ENCODE data around the gene FOXP1. TPM values are rescaled to one million over a fixed set of nuclear protein-coding genes. Genes with fewer than 3 reads are reported as not detected.
A peak's percentile ranks its signal among the peaks of the same experiment; 100 is the strongest.

FOXP1 gene
- polyA plus RNA-seq, 1 experiment = 56.6 TPM

DNA sequence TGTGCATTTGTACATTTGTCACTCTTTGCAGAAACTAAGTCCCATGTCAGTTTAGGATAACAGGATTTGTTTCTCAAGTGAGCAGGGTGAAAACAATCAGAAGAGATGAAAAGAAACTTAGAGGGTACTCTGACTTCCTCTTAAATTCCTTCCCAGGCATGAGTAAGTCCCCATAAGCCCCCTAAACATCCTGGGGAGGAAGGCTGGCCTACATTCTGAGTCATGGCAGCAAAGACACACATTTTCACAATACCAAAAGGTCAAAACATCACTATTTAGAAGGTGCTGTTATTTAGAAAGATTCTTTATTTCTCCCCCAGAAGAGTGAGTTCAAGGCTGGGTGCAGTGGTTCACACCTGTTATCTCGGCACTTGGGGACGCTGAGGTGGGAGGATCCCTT is 7.6 kb upstream of the FOXP1 start:
- DNase-seq (ENCODE audit: low read depth, low spot score) = no peak
- Histone ChIP-seq H3K27ac (ENCODE audit: low read depth, low read length) (no peak overlapping the region), H3K9me3 (ENCODE audit: control insufficient read depth, insufficient read depth, low read length) (peaks cover 2% of the 10 kb centered on the region; the same call in 1 of the 2 replicates), H3K4me3 (ENCODE audit: low read depth, low read length) (no peak overlapping the region), H3K27me3 (ENCODE audit: control insufficient read depth, insufficient read depth, low read length) (no peaks in the 10 kb centered on the region)
- POLR2A ChIA-PET = no interaction called here
- TF ChIP-seq, protein P1, sequence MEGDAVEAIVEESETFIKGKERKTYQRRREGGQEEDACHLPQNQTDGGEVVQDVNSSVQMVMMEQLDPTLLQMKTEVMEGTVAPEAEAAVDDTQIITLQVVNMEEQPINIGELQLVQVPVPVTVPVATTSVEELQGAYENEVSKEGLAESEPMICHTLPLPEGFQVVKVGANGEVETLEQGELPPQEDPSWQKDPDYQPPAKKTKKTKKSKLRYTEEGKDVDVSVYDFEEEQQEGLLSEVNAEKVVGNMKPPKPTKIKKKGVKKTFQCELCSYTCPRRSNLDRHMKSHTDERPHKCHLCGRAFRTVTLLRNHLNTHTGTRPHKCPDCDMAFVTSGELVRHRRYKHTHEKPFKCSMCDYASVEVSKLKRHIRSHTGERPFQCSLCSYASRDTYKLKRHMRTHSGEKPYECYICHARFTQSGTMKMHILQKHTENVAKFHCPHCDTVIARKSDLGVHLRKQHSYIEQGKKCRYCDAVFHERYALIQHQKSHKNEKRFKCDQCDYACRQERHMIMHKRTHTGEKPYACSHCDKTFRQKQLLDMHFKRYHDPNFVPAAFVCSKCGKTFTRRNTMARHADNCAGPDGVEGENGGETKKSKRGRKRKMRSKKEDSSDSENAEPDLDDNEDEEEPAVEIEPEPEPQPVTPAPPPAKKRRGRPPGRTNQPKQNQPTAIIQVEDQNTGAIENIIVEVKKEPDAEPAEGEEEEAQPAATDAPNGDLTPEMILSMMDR (IDR thresholded peaks at IDR 0.05; ENCODE audit: low read depth, low read length) = no peak
- CTCF ChIA-PET = no interaction called here

DNA sequence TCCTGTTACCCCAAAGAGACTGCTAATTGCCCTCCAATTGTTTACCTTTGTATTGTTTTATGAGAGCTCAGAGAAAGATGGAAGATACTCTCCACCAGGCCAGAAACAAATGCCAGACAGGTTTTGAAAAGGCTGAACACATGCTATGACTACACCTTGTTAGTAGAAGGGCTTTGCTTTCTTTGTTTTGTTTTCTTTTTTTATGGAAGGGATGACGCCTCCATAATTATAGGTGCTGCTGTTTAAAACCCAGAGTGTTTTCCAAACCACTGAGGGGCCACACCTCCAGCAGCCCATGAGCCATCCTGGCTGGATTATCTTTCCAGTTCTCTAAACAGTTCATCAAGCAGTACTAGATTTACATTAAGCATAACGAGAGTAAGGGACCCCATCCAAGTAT is 5.6 kb upstream of the FOXP1 start:
- CTCF ChIA-PET = interaction anchor here (0.6 kb wide), 1 partner anchor 285 kb away, joined by 3 read pairs; no protein-coding TSS in a partner anchor
- Histone ChIP-seq H3K9me3 (ENCODE audit: control insufficient read depth, insufficient read depth, low read length) (peaks cover 2% of the 10 kb centered on the region; the same call in 1 of the 2 replicates), H3K27ac (ENCODE audit: low read depth, low read length) (no peak overlapping the region), H3K27me3 (ENCODE audit: control insufficient read depth, insufficient read depth, low read length) (no peaks in the 10 kb centered on the region), H3K4me3 (ENCODE audit: low read depth, low read length) (no peak overlapping the region)
- POLR2A ChIA-PET = no interaction called here
- no peak for DNase-seq (ENCODE audit: low read depth, low spot score)
- TF ChIP-seq, protein P1 (IDR thresholded peaks at IDR 0.05; ENCODE audit: low read depth, low read length) = no peak

DNA sequence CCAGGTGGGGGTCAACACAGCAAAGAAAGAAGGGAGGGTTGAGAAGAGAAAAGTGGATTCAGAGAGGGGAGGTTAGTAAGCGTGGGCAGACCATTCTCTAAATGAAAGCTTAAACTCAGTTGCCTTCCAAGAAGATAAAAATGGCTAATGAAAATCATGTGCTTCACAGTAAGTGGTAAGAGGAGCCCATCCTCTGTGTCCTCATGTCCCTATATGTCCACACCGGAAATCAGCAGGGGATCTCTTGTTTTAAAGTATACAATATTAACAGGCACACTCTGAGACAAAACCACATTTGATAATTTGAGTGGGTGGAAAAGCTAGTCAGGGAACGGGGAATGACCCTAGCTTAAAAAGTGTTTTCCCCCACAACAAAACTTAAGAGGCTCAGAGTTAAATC is 4.4 kb upstream of the FOXP1 start:
- Histone ChIP-seq H3K27ac (ENCODE audit: low read depth, low read length) (no peak overlapping the region), H3K9me3 (ENCODE audit: control insufficient read depth, insufficient read depth, low read length) (peaks cover 2% of the 10 kb centered on the region; the same call in 1 of the 2 replicates), H3K27me3 (ENCODE audit: control insufficient read depth, insufficient read depth, low read length) (no peaks in the 10 kb centered on the region), H3K4me3 (ENCODE audit: low read depth, low read length) (no peak overlapping the region)
- TF ChIP-seq, protein P1 (IDR thresholded peaks at IDR 0.05; ENCODE audit: low read depth, low read length) = no peak
- ChIA-PET CTCF (interaction anchor here (0.6 to 2.8 kb wide), 4 partner anchors 10 to 1651 kb away, joined by 3 to 13 read pairs (median 8); no protein-coding TSS in a partner anchor), POLR2A (no interaction called here)
- no peak for DNase-seq (ENCODE audit: low read depth, low spot score)

DNA sequence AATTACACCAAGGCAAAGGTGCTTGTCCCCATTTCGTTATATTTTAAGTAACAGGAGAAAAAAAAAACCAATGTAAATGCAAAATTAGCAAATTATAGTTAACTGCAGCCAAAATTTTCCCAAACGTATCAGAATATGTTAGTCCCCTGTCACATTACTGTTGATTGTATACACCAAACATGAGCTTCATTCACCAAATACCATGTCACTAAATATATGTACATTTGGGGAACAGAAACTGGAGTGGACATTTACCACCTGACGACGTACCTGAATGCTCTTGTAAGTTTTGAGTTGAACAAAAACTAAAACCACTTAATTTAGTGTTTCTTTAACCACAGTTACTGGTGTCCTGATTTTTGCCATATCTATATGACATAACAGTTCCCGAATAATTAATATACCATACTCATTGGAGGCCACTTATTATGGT is 3.3 kb upstream of the FOXP1 start:
- H3K4me3 ChIP-seq (ENCODE audit: low read depth, low read length) = no peak overlapping the region
- no peaks in the 10 kb centered on the region for H3K27me3 ChIP-seq (ENCODE audit: control insufficient read depth, insufficient read depth, low read length)
- ChIA-PET POLR2A (no interaction called here), CTCF (interaction anchor here (0.6 to 2.8 kb wide), 33 partner anchors 11 to 599 kb away, joined by 3 to 13 read pairs (median 4); no protein-coding TSS in a partner anchor)
- peaks cover 2% of the 10 kb centered on the region; the same call in 1 of the 2 replicates for H3K9me3 ChIP-seq (ENCODE audit: control insufficient read depth, insufficient read depth, low read length)
- TF ChIP-seq, protein P1 (IDR thresholded peaks at IDR 0.05; ENCODE audit: low read depth, low read length) = no peak
- DNase-seq (ENCODE audit: low read depth, low spot score) = no peak
- no peak overlapping the region for H3K27ac ChIP-seq (ENCODE audit: low read depth, low read length)

DNA sequence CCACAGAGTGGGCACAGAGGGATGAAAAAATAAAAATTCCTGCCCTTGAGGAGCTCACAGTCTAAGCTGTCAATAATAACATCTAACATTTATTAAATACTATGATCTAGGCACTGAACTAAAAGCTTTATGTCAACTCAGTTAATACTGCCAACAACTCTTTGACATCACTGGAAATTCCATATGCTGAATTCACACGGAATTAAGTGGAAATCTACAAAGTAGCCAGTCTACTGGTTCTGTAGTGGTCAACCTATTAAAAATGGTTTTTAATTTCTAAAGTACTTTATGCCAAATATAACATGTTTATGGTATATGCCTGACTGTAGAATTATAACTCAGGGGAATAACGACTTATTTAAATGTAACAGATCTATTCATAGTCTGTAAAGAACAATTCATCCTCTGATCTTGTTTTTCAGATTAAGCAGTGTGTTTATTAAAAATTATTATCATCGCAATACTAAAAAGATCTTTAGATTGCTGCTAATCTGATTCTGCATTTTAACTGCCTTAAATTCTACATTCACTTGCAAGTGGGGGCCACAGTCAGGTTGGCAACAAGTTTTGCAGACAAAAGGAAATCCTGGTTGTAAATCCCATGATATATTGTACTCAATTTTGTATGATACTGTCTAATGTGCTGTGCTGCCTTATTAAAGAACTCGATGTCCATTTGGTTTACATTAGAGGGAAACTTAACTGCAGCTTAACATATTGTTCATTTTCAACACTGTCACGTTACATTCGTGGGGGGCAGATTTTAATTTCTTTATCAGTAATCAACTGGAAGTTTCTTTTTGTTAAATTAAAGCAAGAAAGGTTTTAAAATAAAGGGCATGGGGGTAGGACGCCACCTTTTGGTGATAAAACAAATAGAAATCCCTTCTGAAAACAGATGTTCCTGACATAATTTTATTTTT is 2.6 kb upstream of the FOXP1 start:
- peaks cover 2% of the 10 kb centered on the region; the same call in 1 of the 2 replicates for H3K9me3 ChIP-seq (ENCODE audit: control insufficient read depth, insufficient read depth, low read length)
- H3K27ac ChIP-seq (ENCODE audit: low read depth, low read length) = no peak overlapping the region
- H3K4me3 ChIP-seq (ENCODE audit: low read depth, low read length) = no peak overlapping the region
- POLR2A ChIA-PET = no interaction called here
- CTCF ChIA-PET = interaction anchor here (0.6 to 2.8 kb wide), 44 partner anchors 10 to 1055 kb away, joined by 3 to 13 read pairs (median 3); no protein-coding TSS in a partner anchor
- TF ChIP-seq, protein P1 (IDR thresholded peaks at IDR 0.05; ENCODE audit: low read depth, low read length) = peak; percentile 72
- DNase-seq (ENCODE audit: low read depth, low spot score) = no peak
- H3K27me3 ChIP-seq (ENCODE audit: control insufficient read depth, insufficient read depth, low read length) = no peaks in the 10 kb centered on the region

Data from AG04450 (cell line).